22Rv1 (cell line): Measurements from ENCODE around the gene HS2ST1.

Source experiments
- ZFX ChIP-seq: fragments of 450-650 bp; IDR thresholded peaks from 2 replicates; pipeline ENCODE4 v1.6.1; 2017; ENCODE audit warnings: antibody characterized with exemption, borderline replicate concordance
- TF ChIP-seq, protein P1 (sequence below): fragments of 450-650 bp; IDR thresholded peaks from 2 replicates; pipeline ENCODE4 v1.5.1; 2017; ENCODE audit warnings: mild to moderate bottlenecking

DNA sequence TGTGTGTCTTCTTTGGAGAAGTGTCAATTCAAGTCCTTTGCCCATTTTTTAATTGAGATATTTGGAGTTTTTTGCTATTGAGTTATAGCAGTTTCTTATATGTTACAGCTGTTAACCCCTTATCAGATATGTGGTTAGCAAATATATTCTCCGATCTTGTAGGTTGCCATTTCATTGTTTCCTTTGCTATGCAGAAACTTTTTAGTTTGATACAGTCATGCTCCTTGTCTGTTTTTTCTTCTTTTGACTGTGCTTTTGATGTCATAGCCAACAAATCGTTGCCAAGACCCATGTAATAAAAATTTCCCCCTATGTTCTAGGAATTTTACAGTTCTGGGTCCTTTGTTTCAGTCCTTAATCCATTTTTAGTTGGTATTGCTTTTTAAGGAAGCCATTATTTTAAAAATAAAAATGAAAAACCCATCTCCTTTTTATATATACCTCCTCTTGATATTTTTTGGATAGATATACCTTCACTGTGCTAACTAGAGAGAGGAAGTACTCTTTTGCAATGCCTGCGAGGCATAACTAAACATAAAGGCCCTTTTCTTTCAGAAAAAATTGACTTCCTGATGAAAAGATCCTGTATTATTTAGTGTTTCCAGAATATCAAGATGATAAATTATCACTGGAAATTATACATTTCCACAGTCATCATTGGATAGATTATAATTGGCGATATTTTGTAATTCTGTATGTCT is 127.8 kb downstream of the HS2ST1 start:
- TF ChIP-seq, protein P1, sequence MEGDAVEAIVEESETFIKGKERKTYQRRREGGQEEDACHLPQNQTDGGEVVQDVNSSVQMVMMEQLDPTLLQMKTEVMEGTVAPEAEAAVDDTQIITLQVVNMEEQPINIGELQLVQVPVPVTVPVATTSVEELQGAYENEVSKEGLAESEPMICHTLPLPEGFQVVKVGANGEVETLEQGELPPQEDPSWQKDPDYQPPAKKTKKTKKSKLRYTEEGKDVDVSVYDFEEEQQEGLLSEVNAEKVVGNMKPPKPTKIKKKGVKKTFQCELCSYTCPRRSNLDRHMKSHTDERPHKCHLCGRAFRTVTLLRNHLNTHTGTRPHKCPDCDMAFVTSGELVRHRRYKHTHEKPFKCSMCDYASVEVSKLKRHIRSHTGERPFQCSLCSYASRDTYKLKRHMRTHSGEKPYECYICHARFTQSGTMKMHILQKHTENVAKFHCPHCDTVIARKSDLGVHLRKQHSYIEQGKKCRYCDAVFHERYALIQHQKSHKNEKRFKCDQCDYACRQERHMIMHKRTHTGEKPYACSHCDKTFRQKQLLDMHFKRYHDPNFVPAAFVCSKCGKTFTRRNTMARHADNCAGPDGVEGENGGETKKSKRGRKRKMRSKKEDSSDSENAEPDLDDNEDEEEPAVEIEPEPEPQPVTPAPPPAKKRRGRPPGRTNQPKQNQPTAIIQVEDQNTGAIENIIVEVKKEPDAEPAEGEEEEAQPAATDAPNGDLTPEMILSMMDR, result no peak
- no peak for TF ChIP-seq ZFX
